Neural cell (in vitro differentiated cells): ENCODE data around the gene CBX2.

Source experiments
- CTCF ChIP-seq: fragments of 450-650 bp; IDR thresholded peaks from 2 replicates; pipeline ENCODE4 v1.5.1; 2014; ENCODE audit warnings: antibody characterized with exemption, mild to moderate bottlenecking, moderate library complexity; ENCODE audit not compliant: poor library complexity, severe bottlenecking
- EP300 ChIP-seq: fragments of 450-650 bp; conservative IDR thresholded peaks from 2 replicates; pipeline ENCODE4 v1.6.1; 2014; ENCODE audit warnings: antibody characterized with exemption, mild to moderate bottlenecking, moderate library complexity; ENCODE audit not compliant: poor library complexity, severe bottlenecking
- POLR2AphosphoS5 ChIP-seq: IDR thresholded peaks from 2 replicates; pipeline ENCODE4 v1.6.1; 2012
- RAD21 ChIP-seq: fragments of 450-650 bp; conservative IDR thresholded peaks from 2 replicates; pipeline ENCODE4 v1.6.1; 2014; ENCODE audit warnings: antibody characterized with exemption, mild to moderate bottlenecking, moderate library complexity
- TAF1 ChIP-seq: IDR thresholded peaks from 2 replicates; pipeline ENCODE4 v1.6.1; 2012; ENCODE audit warnings: low read depth

DNA sequence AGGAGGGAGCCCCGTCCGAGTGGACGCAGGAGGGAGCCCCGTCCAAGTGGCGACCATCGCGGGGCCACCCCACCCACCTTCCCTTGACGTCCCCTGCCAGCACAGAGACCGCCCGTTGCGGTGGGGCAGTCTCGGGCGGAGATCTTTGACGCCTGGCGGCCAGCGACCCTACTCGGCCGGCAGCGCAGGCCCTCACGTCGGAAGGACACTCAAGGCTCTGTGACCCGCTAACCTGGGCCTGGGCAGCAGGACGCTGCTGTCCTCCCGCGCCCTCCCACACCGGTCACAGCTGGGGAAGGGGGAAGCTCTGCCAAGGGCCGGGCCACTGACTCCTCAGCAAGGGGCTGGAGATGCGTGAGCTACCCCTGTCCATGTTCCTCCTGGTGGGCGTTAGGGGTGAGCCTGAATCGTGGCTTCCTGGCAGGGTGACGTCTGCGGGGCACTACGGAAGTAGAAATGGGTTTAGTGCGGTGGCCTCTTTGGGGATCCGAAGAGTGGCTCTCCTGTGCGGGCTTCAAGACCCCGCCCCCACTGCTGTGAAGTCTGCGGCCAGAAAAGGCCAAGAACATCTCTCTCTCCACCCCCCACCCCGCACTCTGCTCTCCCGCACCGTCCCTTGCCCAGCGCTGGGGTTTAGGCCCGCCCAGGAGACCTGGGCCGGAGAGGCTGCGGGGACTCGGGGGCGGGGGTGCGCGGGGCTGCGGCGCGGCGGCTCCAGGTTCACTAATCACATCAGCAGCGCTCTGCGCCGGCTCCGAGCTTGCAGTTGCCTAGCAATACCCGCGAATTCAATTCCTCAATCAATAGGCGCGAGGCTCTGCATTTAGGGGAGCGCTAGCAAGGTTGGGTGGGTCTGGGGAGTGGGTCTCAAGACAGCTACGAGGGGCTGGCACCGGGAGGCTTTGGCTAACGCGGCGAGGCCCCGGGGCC, 13.1 kb downstream of the CBX2 start:
- TF ChIP-seq CTCF (no peak), POLR2AphosphoS5 (no peak), EP300 (no peak), TAF1 (no peak), RAD21 (no peak)
